Hepatocyte (in vitro differentiated cells): Measurements from ENCODE around the gene STXBP4.

ENCODE experiments used
- CTCF ChIP-seq: fragments of 200-600 bp; sonication (generic); IDR thresholded peaks from 2 replicates; pipeline ENCODE4 v1.5.1; 2016; ENCODE audit warnings: antibody characterized with exemption, mild to moderate bottlenecking; ENCODE audit not compliant: poor library complexity
- EZH2 ChIP-seq: fragments of 200-600 bp; sonication (generic); IDR thresholded peaks from 2 replicates; pipeline ENCODE4 v1.6.1; 2016; ENCODE audit warnings: antibody characterized with exemption, mild to moderate bottlenecking, borderline replicate concordance
- EZH2phosphoT487 ChIP-seq: fragments of 200-600 bp; sonication (generic); IDR thresholded peaks from one replicate; pipeline ENCODE4 v1.6.1; 2018; ENCODE audit warnings: antibody characterized with exemption, mild to moderate bottlenecking, low read depth, moderate library complexity; ENCODE audit not compliant: unreplicated experiment, severe bottlenecking

DNA sequence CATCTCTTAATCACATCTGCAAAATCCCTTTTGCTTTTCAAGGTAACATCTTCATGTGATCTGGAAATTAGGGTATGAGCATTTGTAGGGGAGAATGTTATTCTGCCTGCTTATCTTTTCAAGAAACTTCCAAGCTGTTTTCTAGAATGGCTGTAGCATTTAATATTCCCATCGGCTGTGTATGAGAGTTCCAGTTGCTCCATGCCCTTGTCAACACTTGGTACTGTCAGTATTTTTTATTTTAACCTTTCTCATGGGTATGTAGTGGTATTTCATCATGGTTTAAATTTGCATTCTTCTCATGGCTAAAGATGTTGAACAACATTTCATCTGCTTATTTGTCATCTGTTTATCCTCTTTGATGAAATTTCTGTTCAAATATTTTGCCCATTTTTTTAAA, 205.6 kb downstream of the STXBP4 start:
- no peak for TF ChIP-seq CTCF
- no peak for TF ChIP-seq EZH2
- no peak for TF ChIP-seq EZH2phosphoT487
